Measurements from ENCODE around the gene SLCO2B1. TPM values are rescaled to one million over a fixed set of nuclear protein-coding genes. Genes with fewer than 3 reads are reported as not detected.

Gene SLCO2B1
- total RNA-seq, 2 experiments from 2014 or later = not detected

DNA sequence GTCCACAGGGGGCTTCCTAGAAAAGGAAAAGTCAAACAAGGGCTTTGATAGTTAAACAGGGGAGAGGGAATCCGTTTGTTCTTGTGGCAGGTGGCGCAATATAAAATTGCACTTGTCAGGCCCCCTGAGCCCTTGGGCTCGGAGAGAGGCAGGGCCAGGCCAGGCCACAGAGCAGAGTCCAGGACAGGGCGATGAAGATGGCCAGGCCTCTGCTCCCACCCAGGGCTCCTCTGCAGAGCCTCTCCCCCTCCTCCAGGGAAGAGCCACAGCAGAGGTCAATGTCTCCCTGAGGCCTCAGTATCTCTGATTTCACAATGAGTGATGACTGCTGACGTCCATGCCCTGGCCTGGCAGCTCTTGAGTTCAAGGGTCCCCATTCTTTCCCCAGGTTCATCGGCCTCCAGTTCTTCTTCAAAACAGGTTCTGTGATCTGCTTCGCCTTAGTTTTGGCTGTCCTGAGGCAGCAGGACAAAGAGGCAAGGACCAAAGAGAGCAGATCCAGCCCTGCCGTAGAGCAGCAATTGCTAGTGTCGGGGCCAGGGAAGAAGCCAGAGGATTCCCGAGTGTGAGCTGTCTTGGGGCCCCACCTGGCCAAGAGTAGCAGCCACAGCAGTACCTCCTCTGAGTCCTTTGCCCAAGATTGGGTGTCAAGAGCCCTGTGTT lies 53.2 kb downstream of the SLCO2B1 start:
- peaks cover 1% of the 10 kb centered on the region for H3K27me3 Mint-ChIP-seq
- DNase-seq (no peak), ATAC-seq (no peak)
- H3K4me1 Mint-ChIP-seq (ENCODE audit: low read depth) = no peaks in the 10 kb centered on the region
- no peaks in the 10 kb centered on the region for H3K36me3 Mint-ChIP-seq (ENCODE audit: low read depth)
- ChIA-PET CTCF (interaction anchor here (0.9 to 22.8 kb wide), 41 partner anchors 9 to 299 kb away, joined by 3 to 557 read pairs (median 6); partner anchors contain the start of genes SLCO2B1 and TPBGL), POLR2A (no interaction called here)
- H3K27ac Mint-ChIP-seq = no peak overlapping the region
- intact Hi-C loops (cut with micrococcal nuclease) = loop anchor here (2.0 to 10.0 kb wide), 2 partner anchors 63 to 179 kb away; no protein-coding TSS in a partner anchor
- TF ChIP-seq, protein P1, sequence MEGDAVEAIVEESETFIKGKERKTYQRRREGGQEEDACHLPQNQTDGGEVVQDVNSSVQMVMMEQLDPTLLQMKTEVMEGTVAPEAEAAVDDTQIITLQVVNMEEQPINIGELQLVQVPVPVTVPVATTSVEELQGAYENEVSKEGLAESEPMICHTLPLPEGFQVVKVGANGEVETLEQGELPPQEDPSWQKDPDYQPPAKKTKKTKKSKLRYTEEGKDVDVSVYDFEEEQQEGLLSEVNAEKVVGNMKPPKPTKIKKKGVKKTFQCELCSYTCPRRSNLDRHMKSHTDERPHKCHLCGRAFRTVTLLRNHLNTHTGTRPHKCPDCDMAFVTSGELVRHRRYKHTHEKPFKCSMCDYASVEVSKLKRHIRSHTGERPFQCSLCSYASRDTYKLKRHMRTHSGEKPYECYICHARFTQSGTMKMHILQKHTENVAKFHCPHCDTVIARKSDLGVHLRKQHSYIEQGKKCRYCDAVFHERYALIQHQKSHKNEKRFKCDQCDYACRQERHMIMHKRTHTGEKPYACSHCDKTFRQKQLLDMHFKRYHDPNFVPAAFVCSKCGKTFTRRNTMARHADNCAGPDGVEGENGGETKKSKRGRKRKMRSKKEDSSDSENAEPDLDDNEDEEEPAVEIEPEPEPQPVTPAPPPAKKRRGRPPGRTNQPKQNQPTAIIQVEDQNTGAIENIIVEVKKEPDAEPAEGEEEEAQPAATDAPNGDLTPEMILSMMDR (IDR thresholded peaks at IDR 0.05) = no peak
- no peak overlapping the region for H3K4me3 Mint-ChIP-seq
- H3K9me3 Mint-ChIP-seq = no peaks in the 10 kb centered on the region

DNA sequence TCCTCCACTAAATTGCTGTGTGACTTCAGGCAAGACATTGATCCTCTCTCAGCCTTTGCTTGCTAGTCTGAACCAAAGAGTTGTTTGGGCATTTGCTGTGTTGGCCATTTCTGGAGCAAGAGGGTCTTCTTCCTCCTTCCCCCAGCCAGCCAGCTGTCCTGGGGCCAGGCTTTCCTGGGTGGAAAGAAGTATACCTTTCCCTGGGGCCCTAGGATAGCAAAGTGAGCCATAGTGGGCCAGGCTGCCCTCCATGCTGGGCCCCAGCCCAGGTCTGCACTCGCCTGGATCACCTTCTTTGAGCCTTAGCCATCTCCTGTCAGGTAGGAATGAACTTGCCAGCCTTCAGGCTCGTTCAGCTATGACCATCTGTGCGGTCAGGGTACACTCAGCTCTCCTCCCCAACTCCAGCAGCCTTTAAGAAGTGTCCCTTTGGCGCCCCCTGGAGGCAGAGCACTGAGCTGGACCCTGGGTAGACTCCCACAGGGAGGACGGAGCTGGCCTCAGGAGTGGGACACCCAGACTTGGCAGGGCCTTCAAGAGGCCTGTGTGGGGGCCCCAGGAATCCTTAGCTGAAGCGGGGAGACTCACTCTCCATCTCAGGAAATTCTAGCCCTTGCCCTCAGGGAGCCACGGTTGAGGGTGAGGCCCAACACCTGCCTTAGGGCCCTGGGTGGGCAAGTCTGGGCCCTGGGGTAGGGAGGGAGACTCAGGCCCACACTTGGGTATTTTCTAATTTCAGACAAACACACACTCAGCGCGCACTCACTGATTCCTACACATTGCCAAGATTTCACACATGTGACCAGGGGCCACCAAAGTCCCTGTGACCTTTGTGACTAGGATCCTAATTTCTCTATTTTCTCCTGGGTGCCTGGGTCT lies 54.0 kb downstream of the SLCO2B1 start:
- DNase-seq (peak; percentile 93), ATAC-seq (peak; percentile 99)
- intact Hi-C loops (cut with micrococcal nuclease) = loop anchor here (2.0 to 10.0 kb wide), 2 partner anchors 64 to 180 kb away; no protein-coding TSS in a partner anchor
- H3K27ac Mint-ChIP-seq = no peak overlapping the region
- TF ChIP-seq, protein P1 (IDR thresholded peaks at IDR 0.05) = peak; percentile 87
- CTCF ChIA-PET = interaction anchor here (0.7 to 22.8 kb wide), 47 partner anchors 9 to 300 kb away, joined by 3 to 557 read pairs (median 6); partner anchors contain the start of genes SLCO2B1 and TPBGL
- H3K4me1 Mint-ChIP-seq (ENCODE audit: low read depth) = no peaks in the 10 kb centered on the region
- POLR2A ChIA-PET = no interaction called here
- no peaks in the 10 kb centered on the region for H3K9me3 Mint-ChIP-seq
- H3K4me3 Mint-ChIP-seq = no peak overlapping the region
- no peaks in the 10 kb centered on the region for H3K36me3 Mint-ChIP-seq (ENCODE audit: low read depth)
- H3K27me3 Mint-ChIP-seq = peaks cover 1% of the 10 kb centered on the region

DNA sequence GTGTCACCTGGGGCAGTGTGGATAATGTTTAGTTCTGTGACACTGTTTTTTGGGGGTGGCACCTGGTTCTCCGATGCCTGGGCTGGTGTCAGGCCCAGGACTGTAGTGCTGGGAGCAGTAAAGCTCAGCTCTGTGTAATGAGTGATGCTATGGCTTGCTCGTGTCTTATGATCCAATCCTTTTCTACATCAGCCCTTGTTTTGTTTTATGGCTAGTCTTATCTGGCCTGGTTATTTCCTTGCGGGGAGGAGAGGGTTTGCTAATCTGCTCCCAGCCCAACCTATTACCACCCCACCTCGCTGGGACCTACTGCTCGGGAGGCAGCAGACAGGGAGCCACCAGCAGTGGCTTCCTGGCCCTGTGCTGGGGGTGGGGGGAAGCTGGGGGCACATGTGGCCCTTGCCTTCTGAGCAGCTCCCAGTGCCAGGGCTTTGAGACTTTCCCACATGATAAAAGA lies 54.7 kb downstream of the SLCO2B1 start:
- Mint-ChIP-seq H3K9me3 (no peaks in the 10 kb centered on the region), H3K27me3 (peaks cover 1% of the 10 kb centered on the region), H3K36me3 (ENCODE audit: low read depth) (no peaks in the 10 kb centered on the region), H3K27ac (no peak overlapping the region), H3K4me1 (ENCODE audit: low read depth) (no peaks in the 10 kb centered on the region), H3K4me3 (no peak overlapping the region)
- TF ChIP-seq, protein P1 (IDR thresholded peaks at IDR 0.05) = no peak
- DNase-seq (no peak), ATAC-seq (no peak)
- POLR2A ChIA-PET = no interaction called here
- intact Hi-C loops (cut with micrococcal nuclease) = loop anchor here (2.0 to 10.0 kb wide), 2 partner anchors 65 to 181 kb away; no protein-coding TSS in a partner anchor
- CTCF ChIA-PET = interaction anchor here (0.7 to 22.8 kb wide), 43 partner anchors 8 to 300 kb away, joined by 3 to 557 read pairs (median 6); partner anchors contain the start of genes SLCO2B1 and TPBGL

DNA sequence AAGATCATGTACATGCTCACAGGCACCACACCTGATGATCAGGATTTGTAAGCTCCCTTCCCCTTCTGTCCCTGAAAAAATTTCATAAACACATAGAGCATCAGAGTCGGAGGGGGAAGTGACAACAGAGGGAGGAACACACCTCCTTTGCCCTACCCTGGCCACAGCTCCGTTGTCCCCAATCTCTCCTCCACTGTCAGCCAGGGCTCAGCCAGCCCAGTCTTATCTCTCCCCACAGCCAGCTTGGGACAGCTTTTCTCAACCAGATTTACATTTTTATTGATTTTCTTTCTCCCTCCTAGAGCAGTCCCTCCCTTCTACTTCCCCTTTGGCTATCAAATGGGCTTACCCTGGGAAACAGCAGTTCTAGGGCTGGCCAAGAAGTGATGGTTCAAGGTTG lies 57.5 kb downstream of the SLCO2B1 start:
- H3K9me3 Mint-ChIP-seq = no peaks in the 10 kb centered on the region

More for the DNA sequence above, 57.5 kb downstream of the SLCO2B1 start:
- Mint-ChIP-seq H3K27me3 (peaks cover 8% of the 10 kb centered on the region), H3K4me3 (no peak overlapping the region), H3K36me3 (ENCODE audit: low read depth) (no peaks in the 10 kb centered on the region), H3K27ac (no peak overlapping the region), H3K4me1 (ENCODE audit: low read depth) (no peaks in the 10 kb centered on the region)
- ChIA-PET POLR2A (no interaction called here), CTCF (interaction anchor here (0.6 to 22.8 kb wide), 5 partner anchors 13 to 279 kb away, joined by 3 to 557 read pairs (median 3); partner anchors contain the start of gene SLCO2B1)
- DNase-seq (no peak), ATAC-seq (no peak)
- intact Hi-C loops (cut with micrococcal nuclease) = loop anchor here (10.0 kb wide), 1 partner anchor 184 kb away; no protein-coding TSS in a partner anchor
- TF ChIP-seq, protein P1 (IDR thresholded peaks at IDR 0.05) = no peak
